NOMO-1 (cell line): ENCODE data around the gene HIP1R.
A peak's percentile ranks its signal among the peaks of the same experiment; 100 is the strongest.

Experiments
- DNase-seq, 2 experiments: peaks; one replicate each; lab custom pipeline; 2025; ENCODE audit not compliant: unreplicated experiment in 2 of 2; lab: John Stamatoyannopoulos, UW

The HIP1R gene

DNA sequence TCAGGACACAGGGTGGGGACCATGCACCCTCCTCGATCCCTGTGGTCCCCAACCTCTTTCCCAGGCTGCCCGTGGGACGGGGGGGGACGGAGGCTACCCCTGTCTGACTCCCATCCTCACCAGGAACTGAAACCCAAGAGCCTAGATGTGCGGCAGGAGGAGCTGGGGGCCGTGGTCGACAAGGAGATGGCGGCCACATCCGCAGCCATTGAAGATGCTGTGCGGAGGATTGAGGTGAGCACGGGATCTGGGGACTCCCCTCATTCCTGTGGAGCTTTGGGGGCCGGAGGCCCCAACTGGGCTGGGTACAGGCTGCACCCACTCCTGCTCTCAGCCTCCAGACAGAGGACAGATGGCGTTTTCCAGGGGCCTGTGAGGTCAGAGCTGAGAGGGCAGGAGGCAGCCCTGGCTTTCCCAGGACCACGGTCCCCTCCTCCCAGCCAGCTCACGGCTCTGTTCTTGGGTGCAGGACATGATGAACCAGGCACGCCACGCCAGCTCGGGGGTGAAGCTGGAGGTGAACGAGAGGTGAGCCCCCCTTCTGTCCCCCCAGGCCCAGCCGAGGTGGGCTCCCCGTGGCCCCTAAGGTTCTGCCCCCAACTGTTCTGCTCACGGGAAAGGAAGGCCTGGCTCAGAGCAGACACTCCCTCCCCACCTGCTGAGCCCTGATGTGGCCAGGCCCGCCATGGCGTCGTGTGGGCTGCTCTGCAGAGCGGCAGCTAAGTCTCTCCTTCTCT lies 24.2 kb downstream of the HIP1R start:
- DNase-seq, result no peak

DNA sequence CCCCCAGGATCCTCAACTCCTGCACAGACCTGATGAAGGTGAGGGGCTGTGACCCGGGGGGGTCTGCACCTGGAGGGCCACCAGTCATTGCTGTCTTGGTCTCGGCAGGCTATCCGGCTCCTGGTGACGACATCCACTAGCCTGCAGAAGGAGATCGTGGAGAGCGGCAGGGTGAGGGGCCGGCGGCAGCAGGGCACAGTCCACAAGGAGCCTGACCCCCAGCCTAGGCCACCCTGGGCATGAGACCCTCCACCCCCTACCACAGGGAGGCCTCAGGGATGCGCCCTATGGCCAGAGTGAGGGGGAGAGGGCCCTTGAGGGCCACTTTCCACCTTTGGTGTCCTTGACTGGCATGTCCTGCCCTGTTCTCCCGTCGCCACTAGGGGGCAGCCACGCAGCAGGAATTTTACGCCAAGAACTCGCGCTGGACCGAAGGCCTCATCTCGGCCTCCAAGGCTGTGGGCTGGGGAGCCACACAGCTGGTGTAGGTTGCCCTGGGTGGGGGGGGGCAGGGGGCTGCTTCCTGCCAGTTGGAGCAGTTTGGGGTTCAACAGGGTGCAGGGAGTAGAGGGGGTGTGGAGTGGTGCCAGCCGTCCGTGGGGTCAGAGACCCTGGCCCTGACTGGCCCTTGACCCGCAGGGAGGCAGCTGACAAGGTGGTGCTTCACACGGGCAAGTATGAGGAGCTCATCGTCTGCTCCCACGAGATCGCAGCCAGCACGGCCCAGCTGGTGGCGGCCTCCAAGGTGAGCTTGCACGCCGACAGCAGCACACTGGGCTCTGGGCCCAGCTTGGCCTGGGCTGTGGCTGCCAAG lies 25.0 kb downstream of the HIP1R start:
- peak; percentile 63 to 66 for DNase-seq

DNA sequence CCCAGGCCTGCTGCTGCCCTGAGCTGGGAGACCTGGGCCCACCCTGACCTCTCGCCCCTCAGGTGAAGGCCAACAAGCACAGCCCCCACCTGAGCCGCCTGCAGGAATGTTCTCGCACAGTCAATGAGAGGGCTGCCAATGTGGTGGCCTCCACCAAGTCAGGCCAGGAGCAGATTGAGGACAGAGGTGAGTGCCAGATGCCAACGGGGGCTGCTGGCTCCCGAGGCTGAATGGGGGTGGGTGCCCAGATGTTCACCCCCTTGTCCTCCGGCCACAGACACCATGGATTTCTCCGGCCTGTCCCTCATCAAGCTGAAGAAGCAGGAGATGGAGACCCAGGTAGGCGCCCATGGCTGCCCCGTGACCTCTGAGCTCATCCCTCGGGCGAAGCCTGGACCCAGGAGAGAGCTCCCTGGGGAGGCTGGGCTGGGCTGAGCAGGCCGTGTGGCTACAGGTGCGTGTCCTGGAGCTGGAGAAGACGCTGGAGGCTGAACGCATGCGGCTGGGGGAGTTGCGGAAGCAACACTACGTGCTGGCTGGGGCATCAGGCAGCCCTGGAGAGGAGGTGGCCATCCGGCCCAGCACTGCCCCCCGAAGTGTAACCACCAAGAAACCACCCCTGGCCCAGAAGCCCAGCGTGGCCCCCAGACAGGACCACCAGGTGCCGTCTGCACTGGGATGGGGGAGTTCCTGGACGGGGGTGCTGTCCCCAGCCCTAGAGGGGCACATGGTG lies 25.8 kb downstream of the HIP1R start:
- DNase-seq, result no peak

DNA sequence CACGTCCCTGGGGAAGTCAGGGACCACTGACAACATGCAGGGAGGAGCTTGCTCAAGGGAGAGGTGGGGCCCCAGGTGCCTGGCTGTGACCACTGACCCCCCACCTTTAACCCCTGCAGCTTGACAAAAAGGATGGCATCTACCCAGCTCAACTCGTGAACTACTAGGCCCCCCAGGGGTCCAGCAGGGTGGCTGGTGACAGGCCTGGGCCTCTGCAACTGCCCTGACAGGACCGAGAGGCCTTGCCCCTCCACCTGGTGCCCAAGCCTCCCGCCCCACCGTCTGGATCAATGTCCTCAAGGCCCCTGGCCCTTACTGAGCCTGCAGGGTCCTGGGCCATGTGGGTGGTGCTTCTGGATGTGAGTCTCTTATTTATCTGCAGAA lies 26.3 kb downstream of the HIP1R start:
- no peak for DNase-seq

DNA sequence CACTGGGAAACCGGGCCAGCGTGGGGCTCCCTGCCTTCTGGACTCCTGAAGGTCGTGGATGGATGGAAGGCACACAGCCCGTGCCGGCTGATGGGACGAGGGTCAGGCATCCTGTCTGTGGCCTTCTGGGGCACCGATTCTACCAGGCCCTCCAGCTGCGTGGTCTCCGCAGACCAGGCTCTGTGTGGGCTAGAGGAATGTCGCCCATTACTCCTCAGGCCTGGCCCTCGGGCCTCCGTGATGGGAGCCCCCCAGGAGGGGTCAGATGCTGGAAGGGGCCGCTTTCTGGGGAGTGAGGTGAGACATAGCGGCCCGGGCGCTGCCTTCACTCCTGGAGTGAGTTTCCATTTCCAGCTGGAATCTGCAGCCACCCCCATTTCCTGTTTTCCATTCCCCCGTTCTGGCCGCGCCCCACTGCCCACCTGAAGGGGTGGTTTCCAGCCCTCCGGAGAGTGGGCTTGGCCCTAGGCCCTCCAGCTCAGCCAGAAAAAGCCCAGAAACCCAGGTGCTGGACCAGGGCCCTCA lies 26.9 kb downstream of the HIP1R start:
- no peak for DNase-seq

DNA sequence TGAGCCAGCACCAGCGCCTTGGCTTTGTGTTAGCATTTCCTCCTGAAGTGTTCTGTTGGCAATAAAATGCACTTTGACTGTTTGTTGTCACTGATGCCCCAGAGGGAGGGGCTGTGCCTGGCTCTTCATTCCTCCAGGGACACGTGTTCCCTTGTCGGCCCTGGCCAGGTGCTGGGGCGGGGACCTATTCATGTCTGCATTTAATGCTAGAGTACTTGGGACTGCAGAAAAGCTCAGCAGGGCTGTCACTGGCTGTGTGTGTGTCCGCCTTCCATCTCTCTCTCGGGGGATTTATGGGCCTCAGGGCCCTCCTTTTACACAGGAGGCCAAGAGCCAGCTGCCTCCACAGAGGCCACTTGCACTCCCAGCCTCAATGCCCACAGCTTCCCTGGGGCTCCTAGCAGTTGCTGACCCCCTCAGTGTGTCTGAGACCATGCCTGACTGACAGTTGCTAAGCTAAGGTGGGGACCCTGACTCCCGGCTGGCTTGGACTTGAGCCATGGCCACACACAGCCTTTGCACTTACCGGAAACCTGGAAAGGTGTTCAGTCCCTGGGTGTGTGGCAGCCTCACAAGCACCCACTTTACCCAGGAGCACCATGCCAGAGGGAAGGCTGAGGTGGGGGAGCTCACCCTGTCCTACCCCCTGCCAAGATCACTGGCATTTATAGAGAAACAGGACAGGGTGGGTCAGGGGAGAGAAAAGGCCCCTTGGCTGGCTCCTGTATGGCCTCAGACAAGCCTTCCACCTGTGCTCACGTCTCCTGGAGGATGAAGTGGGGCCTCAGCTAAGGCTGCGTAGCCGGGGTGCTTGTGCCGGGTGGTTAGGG lies 27.8 kb downstream of the HIP1R start:
- DNase-seq, result no peak

DNA sequence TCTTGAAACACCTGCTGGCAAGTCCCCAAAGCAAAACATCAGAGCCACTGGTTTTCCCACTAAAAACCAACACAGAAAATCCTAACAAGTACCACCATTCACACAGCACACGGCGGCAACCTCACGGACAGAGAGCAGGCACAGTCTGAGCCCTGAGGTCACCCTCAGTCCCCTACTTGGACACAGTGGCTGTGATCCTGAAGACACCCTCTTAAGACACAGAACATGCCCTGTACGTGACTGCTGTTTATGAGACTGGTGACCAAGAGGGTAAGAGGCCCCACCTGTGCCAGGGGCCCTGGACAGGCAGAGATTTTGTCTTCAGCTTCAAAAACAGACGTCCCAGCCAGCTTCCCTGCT lies 29.6 kb downstream of the HIP1R start:
- DNase-seq, result no peak

DNA sequence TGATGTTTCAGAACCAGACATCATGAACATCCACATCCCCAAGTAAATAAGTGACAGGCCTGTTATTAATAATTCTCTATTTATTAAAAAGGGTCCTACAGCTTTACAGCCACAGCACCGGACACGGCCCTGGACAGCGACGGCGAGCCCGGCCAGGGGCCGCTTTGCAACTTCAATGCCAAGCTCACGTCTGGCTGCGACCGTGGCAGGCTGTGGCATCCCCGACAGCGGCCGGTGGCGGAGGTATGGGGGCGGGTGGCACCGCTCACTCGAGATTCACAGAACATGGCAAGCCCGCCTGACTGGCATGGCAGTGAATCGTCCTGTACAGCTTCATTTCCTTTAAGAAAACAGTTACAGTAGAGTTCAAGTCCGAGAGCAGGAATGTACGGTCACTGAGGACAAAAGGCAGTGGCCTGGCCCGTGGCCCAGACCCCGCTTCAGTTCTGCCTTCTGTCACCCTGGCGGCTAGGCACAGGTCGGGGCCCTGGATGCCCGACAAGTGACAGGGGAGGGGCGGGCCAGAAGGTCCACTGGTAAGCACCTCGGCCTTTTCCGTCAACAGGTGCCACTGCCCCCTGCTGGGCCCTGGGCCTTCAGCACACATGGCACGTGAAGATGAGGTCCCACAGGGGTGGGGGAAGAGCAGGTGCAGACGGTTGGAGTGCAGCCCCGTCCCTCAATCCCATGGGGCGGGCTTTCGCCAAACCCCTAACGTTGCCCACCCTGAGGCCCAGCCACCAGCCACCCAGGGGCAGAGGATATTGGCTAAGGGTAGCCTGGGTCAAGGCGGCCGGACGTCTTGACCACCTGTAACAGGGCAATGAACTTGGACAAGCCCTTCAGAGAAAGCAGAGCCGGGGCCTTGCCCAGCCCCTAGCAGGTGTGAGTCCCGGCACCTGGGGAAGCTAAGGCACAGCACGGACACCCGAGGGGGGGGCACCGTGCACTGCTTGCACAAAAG lies 30.3 kb downstream of the HIP1R start:
- DNase-seq, result no peak

DNA sequence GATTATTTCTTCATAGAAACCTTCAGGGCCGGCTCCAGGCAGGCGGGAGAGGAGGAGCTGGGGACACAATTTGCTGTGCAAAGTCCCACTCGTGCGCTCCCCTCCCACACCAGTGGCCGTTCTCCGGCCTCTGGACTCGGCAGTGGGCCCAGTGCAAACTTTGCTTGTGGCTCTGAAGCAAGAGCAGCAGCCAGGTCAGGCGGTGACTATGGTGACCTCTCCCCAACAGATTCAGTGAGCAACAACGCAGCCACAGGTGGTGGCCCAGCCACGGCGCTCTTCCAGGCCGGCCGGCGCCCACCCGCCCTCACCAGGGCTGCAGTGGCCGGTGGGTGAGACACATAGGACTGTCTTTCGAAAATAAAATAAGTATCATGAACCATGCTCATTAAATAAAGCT lies 31.1 kb downstream of the HIP1R start:
- DNase-seq, result no peak

DNA sequence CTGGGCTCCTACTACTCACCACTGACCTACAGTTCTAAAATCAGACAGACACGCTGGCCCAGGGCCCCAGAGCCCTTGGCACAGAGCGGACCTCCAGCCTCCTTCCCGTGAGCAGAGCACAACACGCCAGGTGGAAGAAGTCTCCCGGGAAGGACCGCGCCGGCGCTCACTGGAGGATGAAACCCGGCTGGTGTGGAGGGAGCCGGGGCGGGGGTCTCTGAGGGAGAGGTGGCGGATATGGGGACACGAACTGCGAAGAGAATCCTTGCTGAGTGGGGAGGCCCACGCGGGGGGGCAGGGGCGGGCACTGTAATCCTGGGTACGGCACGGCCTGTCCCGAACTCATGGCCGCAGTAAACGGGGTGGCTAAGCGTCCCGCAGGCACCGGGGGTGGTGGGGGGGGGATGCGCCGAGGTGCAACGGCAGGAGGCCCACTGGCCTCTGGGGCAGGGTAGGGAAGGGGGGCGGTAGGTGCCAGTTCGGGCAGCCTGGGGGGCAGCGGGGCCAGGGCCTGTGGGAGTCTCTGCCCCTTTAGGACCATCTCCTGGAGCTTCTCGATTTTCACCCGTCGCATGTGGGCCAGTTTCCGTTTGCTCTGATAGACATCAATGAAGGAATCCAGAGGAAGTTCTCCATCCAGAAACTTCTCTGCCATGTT lies 31.8 kb downstream of the HIP1R start:
- DNase-seq, result no peak

DNA sequence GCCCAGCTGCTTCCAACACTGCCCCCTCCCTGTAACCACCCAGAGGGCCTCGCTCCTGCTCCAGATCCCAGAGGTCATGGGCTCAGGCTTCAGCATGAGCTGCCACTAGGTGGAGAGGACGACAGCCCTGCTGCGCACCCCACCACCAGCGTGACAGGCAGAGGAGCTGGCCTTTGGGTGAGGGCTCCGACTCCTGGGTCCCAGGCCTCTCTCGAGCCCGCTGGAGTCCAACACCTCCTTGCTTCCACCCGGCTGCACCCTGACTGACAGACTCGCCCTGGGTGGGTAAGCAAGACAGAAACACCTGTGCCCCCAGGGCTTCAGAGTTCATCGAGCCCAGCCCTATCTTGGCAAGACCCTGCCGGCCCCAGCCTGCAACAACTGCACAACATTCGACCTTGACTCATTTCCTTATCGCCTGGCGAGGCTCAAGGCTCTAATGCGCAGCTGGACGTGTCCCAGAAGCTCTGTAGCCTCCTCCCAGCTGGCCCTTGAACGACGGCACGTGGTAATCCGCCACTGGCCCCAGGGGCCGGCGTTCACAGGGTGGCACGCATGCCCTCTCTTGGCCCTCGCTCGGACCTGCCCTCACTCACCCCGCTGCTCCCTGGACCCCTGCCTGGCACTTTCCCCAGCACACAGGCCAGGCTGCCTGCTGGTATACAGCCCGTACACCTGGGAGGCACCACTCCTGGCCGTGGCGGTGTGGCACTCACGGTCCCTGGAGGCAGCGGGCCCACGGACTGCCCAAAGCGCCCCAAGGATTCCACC lies 32.6 kb downstream of the HIP1R start:
- DNase-seq, result no peak

DNA sequence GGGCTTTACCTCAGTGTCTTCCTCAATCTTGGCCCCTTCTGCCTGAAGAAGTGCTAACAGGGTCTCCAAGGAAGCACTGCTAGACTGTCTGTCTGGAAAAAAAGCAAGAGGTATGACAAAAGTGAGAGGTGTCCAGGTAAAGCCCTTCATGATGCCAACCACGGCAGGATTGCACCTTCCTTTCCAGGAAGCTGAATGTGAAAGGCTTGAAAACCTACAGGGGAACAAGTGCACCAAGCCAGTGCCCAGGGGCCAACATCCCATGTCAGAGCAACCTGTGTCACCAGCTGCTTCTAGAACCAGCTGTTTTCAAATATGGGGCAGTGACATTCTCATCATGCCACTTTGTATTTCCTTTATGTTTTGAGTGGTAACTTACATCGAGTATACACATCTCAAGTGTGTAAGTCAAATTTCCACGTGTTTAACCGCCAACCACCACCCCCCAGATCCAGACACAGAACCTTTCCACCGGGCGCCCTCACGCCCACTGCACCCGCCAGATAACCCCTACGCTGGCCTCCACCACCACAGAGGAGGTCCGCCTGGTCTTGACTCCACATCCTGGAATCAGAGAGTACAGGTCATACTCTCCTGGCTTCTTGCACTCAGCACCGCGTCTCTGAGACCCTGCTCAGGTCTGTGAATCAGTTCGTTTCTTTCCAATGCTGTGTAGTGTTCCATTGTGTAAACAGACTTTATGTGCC lies 33.4 kb downstream of the HIP1R start:
- DNase-seq, result no peak

DNA sequence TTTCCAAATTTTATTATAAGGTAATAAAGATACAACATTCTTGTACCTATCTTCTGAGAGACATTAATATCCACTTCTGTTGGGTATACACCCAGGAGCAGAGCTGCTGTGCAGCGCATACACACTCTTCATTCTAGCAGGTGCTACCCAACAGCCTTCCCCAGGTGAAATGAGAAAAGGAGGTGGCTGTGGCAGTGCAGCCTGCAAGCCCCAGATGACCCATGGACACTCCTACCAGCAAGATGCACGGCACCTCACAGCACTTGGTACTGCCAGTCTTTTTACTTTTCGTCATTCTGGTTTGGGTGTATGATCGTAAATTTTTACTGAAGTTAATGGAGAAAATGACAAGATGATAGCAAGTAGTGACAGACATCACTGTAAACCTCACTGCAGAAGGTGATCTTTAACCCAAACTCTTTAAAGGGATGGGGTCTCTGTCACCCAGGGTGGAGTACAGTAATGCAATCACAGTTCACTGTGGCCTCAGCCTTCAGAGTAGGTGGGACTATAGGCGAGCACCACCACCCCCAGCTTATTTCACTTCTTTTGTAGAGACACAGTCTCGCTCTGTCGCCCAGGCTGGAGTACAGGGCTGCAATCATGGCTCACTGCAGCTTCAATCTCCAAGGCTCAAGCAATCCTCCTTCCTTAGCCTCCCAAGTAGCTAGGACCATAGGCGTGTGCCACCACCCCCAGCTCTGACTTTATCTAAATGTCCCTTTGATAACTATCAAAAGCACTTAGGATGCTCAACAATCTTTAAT lies 34.1 kb downstream of the HIP1R start:
- DNase-seq, result no peak

DNA sequence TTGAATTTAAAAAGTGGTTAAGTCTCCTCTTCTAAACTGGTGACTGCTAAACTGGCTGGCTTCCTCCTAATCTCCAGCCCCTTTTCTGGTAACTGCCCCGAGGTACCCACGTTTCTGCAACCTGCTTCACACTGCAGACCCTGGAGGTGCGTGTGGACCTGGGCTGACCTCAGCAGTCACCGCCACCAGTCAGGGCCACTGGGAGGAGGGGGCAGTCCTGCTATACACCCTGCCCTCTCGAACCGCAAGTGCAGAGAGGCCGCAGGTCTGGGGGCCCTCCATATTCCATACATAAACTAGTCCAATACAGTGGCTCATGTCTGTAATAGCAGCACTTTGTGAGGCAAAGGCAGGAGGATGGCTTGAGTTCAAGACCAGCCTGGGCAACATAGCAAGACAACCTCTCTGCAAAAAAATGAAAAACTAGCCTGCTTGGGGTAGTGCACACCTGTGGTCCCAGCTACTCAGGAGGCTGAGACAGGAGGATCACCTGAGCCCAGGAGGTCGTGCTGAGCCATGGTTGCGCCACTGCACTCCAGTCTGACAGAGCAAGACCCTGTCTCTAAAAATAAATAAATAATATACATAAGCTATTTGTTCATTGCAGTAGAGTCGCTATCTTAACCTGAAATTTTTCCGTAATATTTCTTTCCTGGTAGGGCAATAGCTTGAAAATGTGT lies 35.0 kb downstream of the HIP1R start:
- no peak for DNase-seq

DNA sequence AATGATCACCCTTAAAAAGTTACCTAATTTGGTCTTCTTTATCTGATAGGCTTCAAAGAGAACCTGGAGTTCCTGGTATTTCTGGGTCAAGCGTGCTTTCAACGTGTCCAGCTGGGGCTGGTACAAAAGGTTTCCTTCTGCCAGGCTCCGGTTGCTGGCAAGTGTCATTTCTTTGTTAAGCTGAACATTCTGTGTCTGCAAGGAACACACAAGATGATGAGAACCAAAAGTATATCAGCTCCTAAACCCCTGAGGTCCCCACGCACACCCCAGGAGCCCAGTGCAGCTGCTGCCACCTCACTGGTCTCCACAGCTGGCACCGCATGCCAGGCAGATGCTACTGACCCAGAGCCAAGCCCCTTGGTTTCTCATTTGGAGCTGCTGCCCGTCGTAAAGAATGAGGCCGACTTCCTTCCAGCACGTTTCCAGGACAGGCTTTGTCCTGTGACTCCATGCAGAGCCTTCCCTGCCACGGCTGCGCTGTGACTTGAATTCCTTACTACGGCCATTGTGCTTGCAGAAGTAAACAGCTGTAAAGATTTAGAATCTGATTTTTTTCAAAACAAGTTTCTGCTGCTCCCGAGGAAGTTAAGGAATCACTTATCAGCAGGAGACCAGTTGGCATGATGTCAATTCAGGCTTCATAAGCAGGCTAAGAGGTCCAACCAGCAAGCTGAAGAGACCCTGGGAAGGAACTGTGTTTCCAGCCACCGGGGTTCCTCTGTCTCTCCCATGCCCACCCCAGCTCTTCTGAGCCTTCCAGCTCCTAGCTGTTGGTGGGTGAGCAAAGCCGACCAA lies 35.8 kb downstream of the HIP1R start:
- DNase-seq, result peak in 1 of 2 experiments; percentile 42
